ENCODE data around the gene MUC5AC. TPM values are rescaled to one million over a fixed set of nuclear protein-coding genes. Genes with fewer than 3 reads are reported as not detected.
"Not testable (repeated sequence)": the region's sequence is repeated elsewhere in the genome, so short reads cannot be mapped to it uniquely, and the experiment has no call there.

Gene MUC5AC
- polyA plus RNA-seq, 1 donor from 2014 or later, result not detected

GRCh38 chr11:1242289-1242688, 84.5 kb downstream of the MUC5AC start:
- Histone ChIP-seq H3K79me2 (replicated peaks; ENCODE audit: insufficient read depth, low read length) (no peaks in the 10 kb centered on the region), H3F3A (ENCODE audit: insufficient read depth, low read length, poor library complexity, severe bottlenecking) (no peaks in the 10 kb centered on the region), H2AFZ (ENCODE audit: low read depth, low read length) (no peak overlapping the region), H3K4me3 (ENCODE audit: low read length) (no peak overlapping the region), H3K36me3 (ENCODE audit: insufficient read depth, low read length) (no peaks in the 10 kb centered on the region), H3K9me3 (ENCODE audit: low read length) (no peaks in the 10 kb centered on the region), H3K4me2 (ENCODE audit: low read length) (no peak overlapping the region), H3K9ac (ENCODE audit: low read length) (no peak overlapping the region), H3K9me2 (ENCODE audit: insufficient read depth, low read length) (no peaks in the 10 kb centered on the region), H3K27ac (ENCODE audit: low read length) (no peak overlapping the region), H4K20me1 (ENCODE audit: insufficient read depth) (no peaks in the 10 kb centered on the region), H3K27me3 (ENCODE audit: insufficient read depth, low read depth, low read length) (no peaks in the 10 kb centered on the region)
- TF ChIP-seq EZH2 (IDR thresholded peaks at IDR 0.05; ENCODE audit: borderline replicate concordance, insufficient read depth, low read length, poor library complexity, severe bottlenecking) (no peak), POLR2AphosphoS5 (IDR thresholded peaks at IDR 0.05) (no peak), TAF1 (IDR thresholded peaks at IDR 0.05; ENCODE audit: low read depth) (no peak), CTCF (IDR thresholded peaks at IDR 0.05; ENCODE audit: poor library complexity, severe bottlenecking) (no peak), EP300 (conservative IDR thresholded peaks at IDR 0.05; ENCODE audit: poor library complexity, severe bottlenecking) (no peak), REST (IDR thresholded peaks at IDR 0.05; ENCODE audit: borderline replicate concordance) (no peak), MXI1 (conservative IDR thresholded peaks at IDR 0.05; ENCODE audit: poor library complexity, severe bottlenecking) (no peak), SMC3 (conservative IDR thresholded peaks at IDR 0.05; ENCODE audit: poor library complexity) (no peak), RAD21 (conservative IDR thresholded peaks at IDR 0.05) (no peak)

- not testable (repeated sequence) for H3K9me2 ChIP-seq (ENCODE audit: insufficient read depth, low read length); H3K9me3 ChIP-seq (ENCODE audit: low read length); H3K4me2 ChIP-seq (ENCODE audit: low read length); H3K36me3 ChIP-seq (ENCODE audit: insufficient read depth, low read length); H2AFZ ChIP-seq (ENCODE audit: low read depth, low read length); H3K79me2 ChIP-seq (replicated peaks; ENCODE audit: insufficient read depth, low read length); H3K27ac ChIP-seq (ENCODE audit: low read length); H3K4me3 ChIP-seq (ENCODE audit: low read length); H4K20me1 ChIP-seq (ENCODE audit: insufficient read depth); H3K27me3 ChIP-seq (ENCODE audit: insufficient read depth, low read depth, low read length); H3K9ac ChIP-seq (ENCODE audit: low read length); H3F3A ChIP-seq (ENCODE audit: insufficient read depth, low read length, poor library complexity, severe bottlenecking)
Observed at GRCh38 chr11:1242751-1243150, 85.0 kb downstream of the MUC5AC start.

GRCh38 chr11:1243521-1243920, 85.8 kb downstream of the MUC5AC start:
- not testable (repeated sequence) for H3K27me3 ChIP-seq (ENCODE audit: insufficient read depth, low read depth, low read length); H3K36me3 ChIP-seq (ENCODE audit: insufficient read depth, low read length); H3F3A ChIP-seq (ENCODE audit: insufficient read depth, low read length, poor library complexity, severe bottlenecking); H3K9me2 ChIP-seq (ENCODE audit: insufficient read depth, low read length); H3K79me2 ChIP-seq (replicated peaks; ENCODE audit: insufficient read depth, low read length); H2AFZ ChIP-seq (ENCODE audit: low read depth, low read length); H3K9ac ChIP-seq (ENCODE audit: low read length); H3K9me3 ChIP-seq (ENCODE audit: low read length); H4K20me1 ChIP-seq (ENCODE audit: insufficient read depth); H3K27ac ChIP-seq (ENCODE audit: low read length); H3K4me2 ChIP-seq (ENCODE audit: low read length); H3K4me3 ChIP-seq (ENCODE audit: low read length)

- not testable (repeated sequence) for H3K27me3 ChIP-seq (ENCODE audit: insufficient read depth, low read depth, low read length); H4K20me1 ChIP-seq (ENCODE audit: insufficient read depth); H3K36me3 ChIP-seq (ENCODE audit: insufficient read depth, low read length); H3K79me2 ChIP-seq (replicated peaks; ENCODE audit: insufficient read depth, low read length); H3K9ac ChIP-seq (ENCODE audit: low read length); H3K4me2 ChIP-seq (ENCODE audit: low read length); H3K9me2 ChIP-seq (ENCODE audit: insufficient read depth, low read length); H3F3A ChIP-seq (ENCODE audit: insufficient read depth, low read length, poor library complexity, severe bottlenecking); H2AFZ ChIP-seq (ENCODE audit: low read depth, low read length); H3K9me3 ChIP-seq (ENCODE audit: low read length); H3K4me3 ChIP-seq (ENCODE audit: low read length); H3K27ac ChIP-seq (ENCODE audit: low read length)
Observed at GRCh38 chr11:1244557-1244956, 86.8 kb downstream of the MUC5AC start.

- not testable (repeated sequence) for H3K79me2 ChIP-seq (replicated peaks; ENCODE audit: insufficient read depth, low read length); H3K9me2 ChIP-seq (ENCODE audit: insufficient read depth, low read length); H2AFZ ChIP-seq (ENCODE audit: low read depth, low read length); H3K9ac ChIP-seq (ENCODE audit: low read length); H4K20me1 ChIP-seq (ENCODE audit: insufficient read depth); H3K36me3 ChIP-seq (ENCODE audit: insufficient read depth, low read length); H3K27me3 ChIP-seq (ENCODE audit: insufficient read depth, low read depth, low read length); H3K9me3 ChIP-seq (ENCODE audit: low read length); H3K4me2 ChIP-seq (ENCODE audit: low read length); H3F3A ChIP-seq (ENCODE audit: insufficient read depth, low read length, poor library complexity, severe bottlenecking); H3K27ac ChIP-seq (ENCODE audit: low read length); H3K4me3 ChIP-seq (ENCODE audit: low read length)
Observed at GRCh38 chr11:1245717-1246116, 88.0 kb downstream of the MUC5AC start.
